GM18951 (cell line): ENCODE results near the gene CLDN17.

Experiments
- POLR2A ChIP-seq: IDR thresholded peaks from 4 replicates; pipeline ENCODE4 v1.6.1; 2011; ENCODE audit warnings: mild to moderate bottlenecking; ENCODE audit not compliant: insufficient read length, insufficient read depth; ENCODE audit errors: extremely low read depth
- in situ Hi-C: fragments of 300-500 bp; cut with MboI; formaldehyde crosslinking; loops from one replicate; pipeline ENCODE4 v1.12.0; 2022; ENCODE audit warnings: low sequenced_read_pairs, mixed read lengths, inconsistent platforms; ENCODE audit not compliant: unreplicated experiment

The CLDN17 gene

DNA sequence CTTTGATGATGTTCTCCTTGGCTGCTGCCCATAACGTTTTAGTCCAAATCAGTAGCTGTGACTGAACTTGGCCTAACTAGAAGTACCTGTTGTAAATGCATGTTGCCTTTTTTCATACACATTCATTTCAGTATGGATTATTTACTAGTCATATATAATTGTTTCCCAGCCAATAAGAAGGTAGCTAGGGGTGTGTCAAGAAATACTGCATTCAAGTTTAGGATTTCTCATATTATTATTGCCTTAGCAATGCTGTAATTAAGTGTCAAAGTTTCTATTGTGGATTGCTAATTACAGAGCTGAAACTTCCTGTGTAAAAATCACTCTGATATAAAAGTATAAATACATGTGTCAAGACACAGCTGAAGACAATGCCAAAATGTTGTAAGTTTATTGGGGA, at the start of gene CLDN17:
Gene CLDN17, minus strand, starts transcription at position 101 of the 400 bp plus-strand sequence. CDS start 188 bp downstream, outside the sequence.
- no peak for TF ChIP-seq POLR2A
- in situ Hi-C loops, result no loop called here

GRCh38 chr21:30216041-30216723, 49.6 kb upstream of the CLDN17 start, which contains the start of gene CLDN8:
Gene CLDN8 (minus strand): TSS chr21:30216097. CDS start chr21:30215925, 172 bp downstream.
- in situ Hi-C loops, result no loop called here

GRCh38 chr21:30211071-30211470, 44.5 kb upstream of the CLDN17 start:
- in situ Hi-C loops, result no loop called here
- no peak for TF ChIP-seq POLR2A

More at GRCh38 chr21:30216041-30216723, 49.6 kb upstream of the CLDN17 start, which contains the start of gene CLDN8:
- TF ChIP-seq POLR2A, result no peak

GRCh38 chr21:30209601-30210000, 43.0 kb upstream of the CLDN17 start:
- in situ Hi-C loops, result no loop called here
- TF ChIP-seq POLR2A, result no peak

- no peak for TF ChIP-seq POLR2A
- in situ Hi-C loops, result no loop called here
Observed at GRCh38 chr21:30207252-30207579, 40.6 kb upstream of the CLDN17 start.

GRCh38 chr21:30206551-30207251, 40.1 kb upstream of the CLDN17 start:
- no peak for TF ChIP-seq POLR2A
- in situ Hi-C loops, result no loop called here

- in situ Hi-C loops, result no loop called here
- no peak for TF ChIP-seq POLR2A
Observed at GRCh38 chr21:30200000-30200399, 33.4 kb upstream of the CLDN17 start.

- in situ Hi-C loops, result no loop called here
- no peak for TF ChIP-seq POLR2A
Observed at GRCh38 chr21:30194701-30195299, 28.2 kb upstream of the CLDN17 start.

DNA sequence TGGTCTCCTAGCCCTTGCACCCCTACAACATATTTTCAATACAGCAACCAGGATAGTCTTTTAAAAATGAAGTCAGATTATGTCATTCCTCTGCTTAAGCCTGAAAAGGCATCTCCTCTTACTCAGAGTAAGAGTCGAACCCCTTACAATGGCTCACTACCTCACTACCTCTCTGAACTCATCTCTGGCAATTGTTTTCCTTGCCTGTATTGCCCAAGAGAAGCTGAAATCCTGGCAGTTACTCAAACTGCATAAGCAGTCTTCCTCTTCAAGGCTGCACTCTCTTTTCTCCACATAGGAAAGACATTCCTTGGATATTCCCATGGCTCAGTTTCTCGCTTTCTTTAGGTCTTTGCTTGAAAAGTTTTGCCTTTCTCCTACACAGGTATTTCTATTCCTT, 26.6 kb upstream of the CLDN17 start:
- in situ Hi-C loops, result no loop called here

GRCh38 chr21:30190554-30190953, 23.9 kb upstream of the CLDN17 start:
- TF ChIP-seq POLR2A, result no peak
- in situ Hi-C loops, result no loop called here

More for the DNA sequence above, 26.6 kb upstream of the CLDN17 start:
- no peak for TF ChIP-seq POLR2A

DNA sequence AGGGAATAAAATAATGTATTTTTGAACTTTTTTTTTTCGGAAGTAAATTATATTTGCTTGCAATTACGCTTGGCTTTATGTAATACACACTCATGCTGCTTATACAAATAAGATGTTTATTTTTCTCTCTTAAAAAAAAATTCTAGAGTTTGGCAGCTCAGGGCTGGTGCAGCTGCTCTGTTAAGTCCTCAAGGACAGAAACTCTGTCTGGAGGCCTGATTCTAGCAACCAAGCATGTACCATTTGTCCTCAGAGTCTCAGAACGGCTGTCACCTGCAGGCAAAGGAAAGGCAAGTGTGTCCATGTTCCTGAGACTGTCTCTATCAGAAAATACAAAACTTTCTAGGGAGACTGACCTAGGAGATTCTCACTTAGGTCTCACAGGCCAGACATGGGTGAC, 23.2 kb upstream of the CLDN17 start:
- TF ChIP-seq POLR2A, result no peak
- in situ Hi-C loops, result no loop called here

DNA sequence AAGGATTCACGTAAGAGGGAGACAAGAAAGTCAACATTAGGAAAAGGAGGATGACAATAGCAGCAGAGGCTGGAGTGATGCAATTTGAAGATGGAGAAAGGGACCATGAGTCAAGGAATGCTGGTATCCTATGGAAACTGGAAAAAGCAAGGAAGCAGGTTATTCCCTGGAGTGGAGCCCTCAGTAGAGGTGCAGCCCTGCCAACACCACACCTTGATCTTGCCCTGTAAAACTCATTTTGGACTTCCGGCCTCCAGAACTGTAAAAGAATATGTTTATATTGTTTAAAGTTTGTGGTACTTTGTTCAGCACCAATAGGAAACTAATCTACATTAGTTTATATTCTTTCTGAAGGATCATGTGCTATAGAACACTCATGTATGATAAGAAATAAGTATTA, 19.6 kb upstream of the CLDN17 start:
- in situ Hi-C loops, result no loop called here
- TF ChIP-seq POLR2A, result no peak

- no peak for TF ChIP-seq POLR2A
- in situ Hi-C loops, result no loop called here
Observed at GRCh38 chr21:30168086-30168485, 1.5 kb upstream of the CLDN17 start.

GRCh38 chr21:30166171-30166570, 434 bp downstream of the CLDN17 start:
- in situ Hi-C loops, result no loop called here
- no peak for TF ChIP-seq POLR2A

DNA sequence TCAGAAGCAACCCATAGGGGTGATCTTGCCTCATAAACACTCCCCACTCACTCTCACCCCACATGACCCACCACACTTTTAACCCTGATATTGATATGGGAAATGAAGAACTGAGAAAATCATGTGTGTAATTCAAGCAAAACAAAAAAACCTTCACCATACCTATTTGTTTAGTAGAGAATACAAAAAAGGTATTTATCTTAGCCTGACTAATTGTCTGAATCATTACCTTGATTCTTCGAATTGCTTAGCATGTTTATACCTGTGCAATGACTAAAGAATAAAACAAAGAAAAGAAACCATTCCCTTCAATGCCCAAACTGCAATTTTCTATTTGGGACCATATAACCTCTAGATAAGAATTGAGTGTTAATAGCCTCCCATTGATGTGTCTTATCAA, 1.8 kb downstream of the CLDN17 start:
- no peak for TF ChIP-seq POLR2A
- in situ Hi-C loops, result no loop called here
